Stimulated activated naive CD4-positive, alpha-beta T cell treated with Interleukin-2 at 50 U/mL for 16 hours (primary cell): ENCODE measurements around the gene IFNA5.
A peak's percentile ranks its signal among the peaks of the same experiment; 100 is the strongest.

ENCODE experiments used
- DNase-seq: peaks from one replicate; lab custom pipeline; 2025; lab: John Stamatoyannopoulos, UW

IFNA5 gene

GRCh38 chr9:21305213-21305612 is at the start of gene IFNA5:
IFNA5 (minus strand) TSS chr9:21305313; CDS start chr9:21305256, 57 bp downstream.
- DNase-seq: no peak

DNA sequence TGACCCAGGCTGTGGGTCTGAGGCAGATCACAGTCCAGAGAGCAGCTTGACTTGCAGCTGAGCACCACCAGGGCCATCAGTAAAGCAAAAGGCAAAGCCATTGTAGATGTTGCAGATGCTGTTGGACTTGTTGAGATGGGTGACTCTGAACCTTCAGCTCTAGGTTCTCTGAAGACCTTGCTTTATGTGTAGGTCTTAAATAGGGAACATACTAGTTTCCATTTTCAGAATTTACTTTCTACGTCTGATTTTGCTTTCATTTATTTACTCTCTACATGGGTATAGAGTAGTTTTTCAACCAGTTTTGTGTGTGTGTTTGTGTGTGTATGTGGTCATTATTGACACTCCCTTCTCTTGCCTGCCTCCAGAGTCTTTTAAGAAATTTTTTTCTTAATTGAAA is 45.7 kb upstream of the IFNA5 start, which contains the start of gene IFNA6:
Gene IFNA6, minus strand, starts transcription at position 101 of the 400 bp plus-strand sequence. Its CDS starts 0 bp downstream, at position 101.
- DNase-seq: no peak

- no peak for DNase-seq
Measured at GRCh38 chr9:21348430-21348970, 43.4 kb upstream of the IFNA5 start.

GRCh38 chr9:21340735-21341134 is 35.6 kb upstream of the IFNA5 start:
- DNase-seq: no peak

DNA sequence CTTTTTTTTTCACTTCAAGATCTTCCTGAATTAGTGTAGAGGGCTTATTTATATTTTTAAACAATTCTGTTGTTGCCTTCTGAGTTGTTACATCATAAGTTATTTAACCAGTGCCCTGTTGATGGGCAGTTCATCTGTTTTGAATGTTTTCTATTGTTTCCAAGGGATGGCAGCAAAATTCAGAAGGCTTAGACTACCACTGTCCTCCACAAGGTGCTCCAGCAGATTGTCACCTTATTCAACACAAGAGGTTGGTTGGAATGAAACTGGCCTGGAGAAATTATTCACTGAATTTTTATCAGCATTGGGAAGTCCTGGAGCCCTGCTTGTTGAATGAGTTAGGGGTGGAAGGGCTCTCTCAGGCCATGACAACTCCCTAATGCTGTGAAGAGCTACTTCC is 31.3 kb upstream of the IFNA5 start:
- no peak for DNase-seq

DNA sequence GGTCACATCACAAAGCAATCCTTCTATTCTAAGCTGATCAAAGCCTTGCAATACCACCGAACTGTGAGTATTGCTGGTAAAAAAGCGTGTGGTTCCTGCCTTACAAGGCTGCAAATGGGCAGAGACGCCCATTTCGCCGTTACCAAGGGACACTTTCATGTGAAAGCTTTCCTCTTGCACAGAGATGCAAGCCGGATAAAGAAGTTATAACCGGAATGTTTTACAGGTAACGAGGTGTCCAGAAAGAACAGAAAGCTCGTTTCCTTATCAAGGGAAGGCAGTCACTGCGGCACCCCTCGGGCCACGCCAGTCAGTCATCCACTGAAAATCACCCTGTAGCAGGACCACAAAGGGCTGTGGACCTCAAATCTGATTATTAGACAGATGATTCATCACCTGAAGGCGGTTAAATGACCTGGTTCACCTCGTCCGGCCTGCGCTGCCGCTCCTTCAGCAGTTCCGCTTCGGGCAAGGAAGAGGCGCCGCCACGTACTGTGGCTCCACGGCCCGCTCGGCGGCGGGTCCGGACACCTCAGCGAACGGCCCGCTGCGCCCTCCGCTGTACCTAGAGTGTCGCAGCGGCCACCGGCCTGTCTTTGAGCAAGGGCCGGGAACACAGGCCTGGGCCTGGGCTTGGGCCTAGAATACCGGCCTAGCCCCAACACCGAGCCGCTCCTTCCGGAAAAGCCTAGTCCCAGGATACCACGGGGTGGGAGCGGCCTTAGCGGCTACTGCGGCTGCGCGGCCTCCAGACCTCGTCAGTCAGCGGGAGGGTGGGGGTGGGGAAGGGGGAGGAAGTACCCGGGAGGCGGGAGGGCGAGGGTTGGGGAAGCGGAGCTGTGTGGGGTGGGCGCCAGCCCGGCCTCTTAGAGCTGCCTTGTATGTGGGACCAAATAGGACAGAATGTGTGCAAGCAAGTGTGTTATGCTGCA is 29.9 kb upstream of the IFNA5 start, which contains the start of gene KLHL9:
Gene KLHL9, minus strand, starts transcription at position 704 of the 932 bp plus-strand sequence. Its CDS starts 545 bp downstream, at position 159.
- peak; percentile 87 for DNase-seq

DNA sequence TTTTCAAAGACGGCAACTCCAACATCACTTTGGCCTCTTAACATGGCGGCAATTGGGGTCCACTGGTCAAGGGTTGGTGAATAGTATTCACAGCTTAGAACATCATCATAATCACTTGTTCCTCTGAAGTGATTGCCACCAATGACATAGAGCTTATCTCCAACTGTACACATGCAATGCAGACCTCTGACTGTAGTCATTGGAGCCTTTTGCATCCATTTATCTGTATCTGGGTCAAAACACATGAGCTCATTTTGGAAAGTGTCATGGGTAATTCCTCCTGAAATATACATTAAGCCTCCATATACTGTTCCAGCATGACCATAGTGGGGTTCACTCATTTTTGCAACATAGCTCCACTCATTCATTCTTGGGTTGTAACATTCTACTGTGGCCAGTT is 28.1 kb upstream of the IFNA5 start:
- no peak for DNase-seq

GRCh38 chr9:21331676-21332402 is 26.7 kb upstream of the IFNA5 start:
- DNase-seq: no peak

- DNase-seq: no peak
Measured at GRCh38 chr9:21326526-21327139, 21.5 kb upstream of the IFNA5 start.

GRCh38 chr9:21324047-21324446 is 18.9 kb upstream of the IFNA5 start:
- DNase-seq: no peak

DNA sequence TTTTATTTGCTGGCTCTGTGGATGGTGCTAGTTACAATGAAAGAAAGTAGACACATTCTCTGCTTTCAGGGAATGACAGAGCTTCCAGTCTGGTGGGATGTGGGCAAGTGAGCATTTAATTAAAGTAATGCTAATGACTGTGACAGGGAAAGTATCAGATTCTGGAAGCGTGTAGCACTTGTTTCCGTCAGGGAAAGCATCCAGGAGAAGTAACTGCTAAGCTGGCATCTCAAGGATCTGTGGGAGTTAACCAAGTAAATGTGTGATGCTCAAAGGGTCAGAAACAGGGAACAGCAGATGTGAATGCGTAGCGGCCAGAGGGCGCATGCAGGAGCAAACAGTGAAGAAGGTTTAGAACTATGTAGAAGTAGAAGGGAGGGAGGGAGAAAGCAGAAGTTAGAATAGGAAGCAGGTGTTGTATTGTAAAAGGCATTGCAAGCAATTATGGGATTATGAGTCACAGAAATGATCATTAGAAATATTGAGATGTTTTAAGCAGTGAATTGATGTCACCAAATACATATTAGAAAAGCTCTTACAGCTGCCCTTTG is 17.9 kb upstream of the IFNA5 start:
- DNase-seq: no peak

- no peak for DNase-seq
Measured at GRCh38 chr9:21320465-21320864, 15.4 kb upstream of the IFNA5 start.

GRCh38 chr9:21317956-21318923 is 13.1 kb upstream of the IFNA5 start:
- peak; percentile 12 for DNase-seq

- DNase-seq: no peak
Measured at GRCh38 chr9:21316860-21317259, 11.7 kb upstream of the IFNA5 start.

DNA sequence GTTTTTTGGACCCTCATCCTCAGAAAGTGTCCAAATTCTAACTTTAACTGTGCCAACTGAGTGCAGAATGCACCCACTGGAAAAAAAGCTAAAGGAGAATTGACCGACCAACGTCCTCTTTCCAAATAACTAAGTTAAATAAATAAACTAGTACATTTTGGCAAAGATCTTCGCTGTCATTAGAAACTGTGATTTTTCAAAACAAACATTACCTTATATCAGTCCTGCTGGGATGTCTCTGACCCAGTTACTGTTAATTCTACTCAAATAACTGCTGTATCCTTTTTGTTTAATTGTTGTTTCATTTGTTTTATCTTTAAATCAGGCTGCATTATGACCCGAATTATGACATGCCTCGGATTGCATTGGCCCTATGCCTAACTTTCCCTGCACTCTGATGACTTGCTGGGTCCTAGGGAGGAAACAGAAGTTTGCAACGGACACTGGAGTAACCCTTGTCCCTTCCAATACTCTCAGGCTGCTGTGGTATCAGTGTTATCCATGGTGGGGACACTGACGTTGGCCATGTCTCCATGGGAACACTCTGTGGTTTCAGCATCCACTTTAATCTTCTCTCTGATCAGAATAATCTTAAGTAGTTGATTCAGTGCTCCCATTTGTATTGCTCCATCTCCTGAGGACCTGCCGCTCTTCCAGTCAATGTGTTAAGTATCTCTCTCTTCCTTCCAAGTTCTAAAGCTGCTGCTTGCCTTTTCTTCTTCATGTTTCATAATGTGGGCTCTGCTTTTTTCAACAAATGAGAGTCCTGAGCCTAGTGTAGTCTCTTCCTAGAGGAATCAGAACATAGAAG is 11.1 kb upstream of the IFNA5 start:
- DNase-seq: no peak

DNA sequence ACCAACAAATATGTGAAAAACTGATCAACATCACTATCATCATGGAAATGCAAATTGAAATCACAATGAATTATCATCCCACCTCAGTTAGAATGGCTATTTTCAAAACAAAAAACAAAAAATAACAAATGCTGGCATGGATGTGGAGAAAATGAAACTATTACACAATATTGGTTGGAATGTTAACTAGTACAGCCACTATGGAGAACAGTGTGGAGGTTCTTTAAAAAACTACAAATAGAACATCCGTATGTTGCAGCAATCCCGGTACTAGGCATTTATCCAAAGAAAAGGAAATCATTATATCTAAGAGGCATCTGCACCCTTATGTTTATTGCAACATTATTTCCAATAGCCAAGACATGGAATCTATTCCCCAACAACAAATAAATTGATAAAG is 9.0 kb upstream of the IFNA5 start:
- DNase-seq: no peak

GRCh38 chr9:21311889-21312288 is 6.8 kb upstream of the IFNA5 start:
- DNase-seq: no peak

DNA sequence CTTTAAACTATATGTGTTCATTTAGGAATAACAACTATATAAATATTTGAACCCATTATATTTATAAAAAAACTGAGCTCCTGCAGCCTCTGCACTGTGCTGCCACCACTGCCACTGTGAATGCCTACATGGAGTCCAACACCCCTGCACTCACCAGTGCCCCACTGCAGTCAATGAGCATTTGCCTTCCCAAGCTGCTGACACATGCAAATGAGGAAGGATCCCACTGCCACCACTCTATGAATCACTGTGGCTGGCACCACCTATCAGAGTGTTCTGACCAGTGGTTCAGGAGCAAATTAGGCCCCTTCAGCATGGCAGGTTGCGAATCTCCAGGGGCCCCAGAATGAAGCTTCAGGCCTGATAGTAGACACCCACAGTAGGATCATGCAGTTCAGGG is 9.1 kb downstream of the IFNA5 start:
- no peak for DNase-seq

DNA sequence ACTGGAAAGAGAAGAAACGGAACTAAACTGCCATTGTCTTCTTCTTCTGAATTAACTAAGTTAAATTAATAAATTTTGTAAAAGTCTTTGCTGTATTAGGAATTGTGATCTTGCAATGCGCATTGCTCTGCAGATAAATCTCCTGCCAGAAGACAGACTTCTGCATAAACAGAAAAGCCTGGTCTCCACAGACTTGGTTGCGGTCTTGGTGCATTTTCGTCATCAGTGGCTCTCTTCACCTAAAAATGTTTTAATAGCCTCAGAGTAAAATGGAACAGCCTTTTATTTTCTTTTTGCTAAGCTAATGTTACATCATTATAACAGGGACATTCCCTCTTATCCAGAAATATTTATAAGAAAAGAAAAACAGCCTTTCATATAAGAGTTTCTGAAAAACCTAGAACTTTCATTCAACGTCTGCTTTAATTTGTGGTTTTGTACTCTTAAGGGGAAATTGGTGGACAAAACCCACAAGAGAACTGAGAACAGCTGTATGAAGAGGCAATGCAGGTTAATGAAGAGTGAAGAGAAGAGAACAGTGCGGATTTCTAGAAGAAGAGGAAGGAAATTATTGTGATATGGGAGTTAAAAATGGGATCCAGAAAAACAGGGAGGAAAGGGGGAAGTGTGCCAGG is 10.1 kb downstream of the IFNA5 start:
- DNase-seq: no peak
